Stimulated activated CD4-positive, alpha-beta T cell treated with anti-CD3 and anti-CD28 coated beads, Interleukin-1b, Interleukin-23, amount 100 ng/mL, for 24 hours (primary cell): ENCODE results near the gene RPL4.

Source experiments
- DNase-seq, 4 experiments: peaks; one replicate each; pipeline ENCODE4 v3.0.0-alpha.2; 2020; ENCODE audit warnings: low read depth in 4 of 4, low spot score in 1 of 4

Gene RPL4

GRCh38 chr15:66459818-66460615 is 44.6 kb downstream of the RPL4 start:
- DNase-seq: no peak

- DNase-seq: no peak
Measured at GRCh38 chr15:66456211-66456610, 48.4 kb downstream of the RPL4 start.

- no peak for DNase-seq
Measured at GRCh38 chr15:66454143-66454542, 50.5 kb downstream of the RPL4 start.

- DNase-seq: no peak
Measured at GRCh38 chr15:66452971-66453580, 51.6 kb downstream of the RPL4 start.

- DNase-seq: no peak
Measured at GRCh38 chr15:66452420-66452819, 52.2 kb downstream of the RPL4 start.
